Neural crest cell (in vitro differentiated cells): ENCODE measurements around the gene MYH3. TPM values are rescaled to one million over a fixed set of nuclear protein-coding genes. Genes with fewer than 3 reads are reported as not detected.

Experiments used
- DNase-seq: peaks from one replicate; pipeline ENCODE4 v3.0.0; 2021; ENCODE audit warnings: low read depth, mixed read lengths, low spot score
- H3K27ac Mint-ChIP-seq: one replicate; pipeline ENCODE4 v1.8.0; 2021; ENCODE audit warnings: mild to moderate bottlenecking, mixed read lengths; ENCODE audit not compliant: unreplicated experiment
- H3K27me3 Mint-ChIP-seq: 2 replicates; pipeline ENCODE4 v1.8.0; 2021; ENCODE audit warnings: low read depth, mild to moderate bottlenecking, mixed read lengths
- H3K36me3 Mint-ChIP-seq: 2 replicates; pipeline ENCODE4 v1.8.0; 2021; ENCODE audit warnings: low read depth, mild to moderate bottlenecking, mixed read lengths
- H3K4me1 Mint-ChIP-seq: 2 replicates; pipeline ENCODE4 v1.8.0; 2021; ENCODE audit warnings: mixed read lengths
- H3K4me3 Mint-ChIP-seq: one replicate; pipeline ENCODE4 v1.8.0; 2021; ENCODE audit warnings: mild to moderate bottlenecking, mixed read lengths
- H3K9me3 Mint-ChIP-seq: 2 replicates; pipeline ENCODE4 v1.8.0; 2021; ENCODE audit warnings: mixed read lengths
- CTCF ChIP-seq: fragments of 200-600 bp; sonication (generic); conservative IDR thresholded peaks from 2 replicates; pipeline ENCODE4 v1.5.0; 2021; ENCODE audit warnings: antibody characterized with exemption, mild to moderate bottlenecking
- total RNA-seq: library from RNA; stranded (reverse); gene quantifications from 2 replicates; pipeline ENCODE4 v1.2.1, GENCODE V29; 2021

MYH3 gene
- total RNA-seq, 1 donor from 2014 or later: 3.6 TPM

- no peaks in the 10 kb centered on the region for H3K9me3 Mint-ChIP-seq
- H3K4me3 Mint-ChIP-seq: no peak overlapping the region
- peaks cover 5% of the 10 kb centered on the region for H3K4me1 Mint-ChIP-seq
- peak; percentile 94 for DNase-seq
- no peaks in the 10 kb centered on the region for H3K27me3 Mint-ChIP-seq
- peak; percentile 96 for TF ChIP-seq CTCF
- no peak overlapping the region for H3K27ac Mint-ChIP-seq
- no peaks in the 10 kb centered on the region for H3K36me3 Mint-ChIP-seq
These were observed 40.5 kb downstream of the MYH3 start for GRCh38 chr17:10616502-10617119.

GRCh38 chr17:10614536-10615155, 42.5 kb downstream of the MYH3 start:
- no peaks in the 10 kb centered on the region for H3K9me3 Mint-ChIP-seq
- H3K4me1 Mint-ChIP-seq: peaks cover 5% of the 10 kb centered on the region
- no peaks in the 10 kb centered on the region for H3K27me3 Mint-ChIP-seq
- no peak overlapping the region for H3K27ac Mint-ChIP-seq
- peak; percentile 69 for DNase-seq
- H3K36me3 Mint-ChIP-seq: no peaks in the 10 kb centered on the region
- H3K4me3 Mint-ChIP-seq: no peak overlapping the region
- peak; percentile 79 for TF ChIP-seq CTCF

- no peaks in the 10 kb centered on the region for H3K9me3 Mint-ChIP-seq
- peaks cover 5% of the 10 kb centered on the region for H3K4me1 Mint-ChIP-seq
- no peak overlapping the region for H3K4me3 Mint-ChIP-seq
- H3K27me3 Mint-ChIP-seq: no peaks in the 10 kb centered on the region
- no peaks in the 10 kb centered on the region for H3K36me3 Mint-ChIP-seq
- no peak for DNase-seq
- TF ChIP-seq CTCF: no peak
- no peak overlapping the region for H3K27ac Mint-ChIP-seq
These were observed 43.2 kb downstream of the MYH3 start for GRCh38 chr17:10613775-10614513.

- H3K27ac Mint-ChIP-seq: no peak overlapping the region
- no peaks in the 10 kb centered on the region for H3K36me3 Mint-ChIP-seq
- peaks cover 3% of the 10 kb centered on the region for H3K27me3 Mint-ChIP-seq
- TF ChIP-seq CTCF: no peak
- no peaks in the 10 kb centered on the region for H3K9me3 Mint-ChIP-seq
- H3K4me3 Mint-ChIP-seq: no peak overlapping the region
- DNase-seq: no peak
- H3K4me1 Mint-ChIP-seq: peaks cover 2% of the 10 kb centered on the region
These were observed 44.0 kb downstream of the MYH3 start for GRCh38 chr17:10612957-10613744.

GRCh38 chr17:10610884-10611283, 46.2 kb downstream of the MYH3 start:
- Mint-ChIP-seq H3K36me3 (no peaks in the 10 kb centered on the region), H3K27ac (no peak overlapping the region), H3K4me1 (no peaks in the 10 kb centered on the region), H3K27me3 (peaks cover 3% of the 10 kb centered on the region), H3K9me3 (no peaks in the 10 kb centered on the region), H3K4me3 (no peak overlapping the region)
- DNase-seq: no peak
- TF ChIP-seq CTCF: no peak
